GM18502 (cell line): ENCODE results near the gene GNB4.
A peak's percentile ranks its signal among the peaks of the same experiment; 100 is the strongest.

Experiments used
- ATAC-seq: cut with Tn5 transposase; IDR thresholded peaks from one replicate; pipeline ENCODE4 v1.9.1; 2021; ENCODE audit warnings: mild to moderate bottlenecking; ENCODE audit not compliant: unreplicated experiment, poor library complexity

The GNB4 gene

DNA sequence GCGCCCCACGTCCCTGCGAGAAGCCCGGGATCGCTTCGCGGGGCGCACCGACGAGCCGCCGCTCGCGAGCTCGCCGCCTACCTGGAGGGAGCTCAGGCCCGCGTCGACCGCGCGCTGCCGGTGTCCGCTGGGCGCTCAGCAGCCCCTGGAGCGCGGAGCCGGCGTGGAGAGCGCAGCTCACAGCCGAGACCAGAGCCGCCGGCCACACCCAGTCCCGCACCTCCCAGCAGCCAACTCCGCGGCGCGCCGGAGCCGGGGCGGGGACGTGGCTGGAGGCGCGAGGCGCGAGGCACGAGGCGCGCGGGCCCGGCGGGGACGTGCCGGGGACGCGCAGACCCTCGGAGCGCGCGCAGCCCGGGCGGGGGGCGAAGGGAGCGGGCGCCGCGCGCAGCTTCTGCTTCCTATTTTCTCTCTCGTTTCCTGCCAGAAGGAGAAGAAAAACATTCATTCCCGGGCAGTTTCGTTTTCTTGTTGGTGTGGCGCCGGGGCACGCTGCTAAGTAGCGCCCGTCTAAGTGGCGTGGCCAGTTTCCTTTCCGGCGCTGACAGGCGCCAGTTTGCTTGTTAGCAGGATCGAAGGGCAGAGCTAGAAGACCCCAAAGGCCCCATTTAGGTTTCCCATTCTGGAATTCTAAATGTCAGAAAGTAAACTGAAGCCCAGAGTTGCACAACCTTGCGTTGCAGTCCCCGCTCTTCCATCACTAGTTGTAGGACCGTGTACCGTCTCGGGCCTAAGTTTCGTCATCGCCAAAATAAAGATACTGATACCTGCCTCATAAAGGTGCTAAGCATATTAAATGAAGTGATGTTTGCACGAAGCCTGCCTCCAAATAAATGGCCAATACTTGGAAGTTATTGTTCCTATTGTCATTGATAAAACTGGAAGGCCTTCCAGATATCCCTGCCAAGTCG lies at the start of gene GNB4:
Gene GNB4 (minus strand): TSS at position 206 of the 911 bp plus-strand sequence. CDS start 25,270 bp downstream, outside the sequence.
- ATAC-seq, result peak; percentile 84

DNA sequence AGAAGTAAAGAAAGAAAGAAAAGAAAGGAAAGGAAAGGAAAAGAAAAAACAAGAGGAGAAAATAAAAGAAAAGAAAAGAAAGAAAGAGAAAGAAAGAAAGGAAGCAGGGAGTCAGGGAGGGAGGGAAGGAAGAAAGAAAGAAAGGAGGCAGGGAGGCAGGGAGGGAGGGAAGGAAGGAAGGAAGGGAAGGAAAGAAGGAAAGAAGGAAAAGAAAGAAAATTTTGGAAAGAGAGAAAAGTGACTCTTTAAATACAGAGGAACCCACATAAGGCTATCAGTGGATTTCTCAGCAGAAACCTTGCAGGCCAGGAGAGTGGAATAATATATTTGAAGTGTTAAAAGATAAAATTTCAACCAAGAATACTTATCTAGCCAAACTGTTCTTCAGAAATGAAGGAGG lies 44.2 kb upstream of the GNB4 start:
- no peak for ATAC-seq

DNA sequence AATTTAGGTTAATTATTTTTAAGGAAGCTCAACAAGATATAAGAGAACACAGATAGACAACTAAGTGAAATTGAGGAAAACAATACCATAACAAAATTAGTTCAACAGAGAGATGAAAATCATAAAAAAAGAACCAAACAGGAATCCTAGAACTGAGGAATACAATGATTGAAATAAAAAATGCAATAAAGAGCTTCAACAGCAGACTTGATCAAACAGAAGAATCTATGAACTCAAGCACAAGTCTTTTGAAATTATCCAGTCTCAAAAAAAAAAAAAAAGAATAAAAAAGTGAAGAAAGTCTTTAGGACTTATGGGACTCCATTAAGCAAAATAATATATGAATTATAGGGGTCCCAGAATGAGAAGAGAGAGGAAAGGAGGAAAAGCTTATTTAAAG lies 42.0 kb upstream of the GNB4 start:
- ATAC-seq, result no peak

DNA sequence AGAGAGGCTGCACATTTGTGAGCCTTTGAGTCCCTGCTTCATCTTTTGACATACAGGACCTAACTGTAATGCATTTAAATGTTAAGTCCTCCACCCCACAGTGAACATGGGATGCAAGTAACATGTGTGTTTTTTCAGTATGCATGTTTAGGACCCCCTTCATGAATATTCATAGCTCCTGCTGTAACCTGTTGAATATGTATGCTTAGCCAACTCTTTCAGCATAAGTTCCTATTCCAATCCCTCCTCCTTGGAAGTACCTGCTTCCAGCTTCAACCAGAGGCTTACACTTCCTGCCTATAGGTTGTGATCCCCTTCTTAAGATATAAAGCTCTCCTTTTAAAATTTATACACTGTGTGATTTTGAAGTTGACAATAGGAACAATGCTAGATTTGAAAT lies 36.9 kb upstream of the GNB4 start:
- no peak for ATAC-seq

DNA sequence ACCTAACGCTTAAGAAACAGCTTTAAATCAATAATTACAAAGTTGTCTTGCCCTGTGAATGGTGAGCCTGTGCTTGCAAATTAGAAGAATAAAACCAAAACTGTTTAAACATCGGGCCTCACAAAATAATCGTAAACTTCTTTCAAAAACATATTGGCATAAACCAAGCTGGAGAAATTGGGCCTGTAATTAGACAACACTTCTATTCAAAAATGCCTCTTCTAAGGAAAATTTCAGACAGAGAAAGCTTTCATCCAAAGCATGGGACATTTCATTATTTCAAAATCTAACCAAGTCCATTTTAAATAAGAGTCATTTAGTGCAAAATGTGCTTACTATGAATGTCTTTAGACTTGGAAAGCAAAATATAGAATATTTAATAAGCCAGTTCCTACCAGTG lies 35.5 kb upstream of the GNB4 start:
- ATAC-seq, result no peak

DNA sequence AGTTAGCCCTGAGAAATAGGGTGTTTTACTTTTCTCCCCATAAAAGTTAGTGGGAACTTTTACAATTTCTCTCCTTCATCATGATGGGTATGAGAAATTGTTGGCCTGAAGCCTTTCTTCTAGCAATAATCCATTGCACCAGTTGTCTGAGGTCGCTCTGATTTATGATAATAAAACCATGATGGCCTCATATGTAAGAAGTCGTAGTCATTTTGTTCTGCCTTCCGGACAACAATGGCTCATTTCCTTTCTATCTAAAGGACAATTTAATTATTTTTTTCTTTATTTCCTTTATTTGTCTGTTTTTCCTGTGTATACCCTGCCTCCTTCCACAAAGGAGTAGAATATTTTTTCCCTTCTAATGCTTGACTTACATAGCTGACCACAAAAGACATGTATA lies 31.6 kb upstream of the GNB4 start:
- ATAC-seq, result no peak

DNA sequence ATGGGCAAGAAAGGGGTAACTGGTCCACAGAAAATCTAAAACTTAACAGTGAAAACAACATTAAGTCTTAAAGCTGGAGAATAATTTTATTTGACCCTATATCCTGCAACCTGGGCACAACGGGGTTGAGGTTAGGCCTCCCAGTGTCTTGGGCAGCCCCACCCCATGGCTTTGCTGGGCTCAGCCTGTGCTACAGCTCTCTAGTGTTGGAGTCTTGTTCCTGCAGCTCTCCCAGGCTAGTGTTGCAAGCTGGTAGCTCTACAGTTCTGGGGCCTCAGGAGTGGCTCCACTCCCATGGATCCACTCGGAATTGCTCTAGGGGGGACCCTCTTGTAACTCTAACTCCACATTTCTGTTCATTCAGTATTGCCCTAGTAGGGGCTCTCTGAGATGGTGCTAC lies 24.9 kb upstream of the GNB4 start:
- ATAC-seq, result no peak

DNA sequence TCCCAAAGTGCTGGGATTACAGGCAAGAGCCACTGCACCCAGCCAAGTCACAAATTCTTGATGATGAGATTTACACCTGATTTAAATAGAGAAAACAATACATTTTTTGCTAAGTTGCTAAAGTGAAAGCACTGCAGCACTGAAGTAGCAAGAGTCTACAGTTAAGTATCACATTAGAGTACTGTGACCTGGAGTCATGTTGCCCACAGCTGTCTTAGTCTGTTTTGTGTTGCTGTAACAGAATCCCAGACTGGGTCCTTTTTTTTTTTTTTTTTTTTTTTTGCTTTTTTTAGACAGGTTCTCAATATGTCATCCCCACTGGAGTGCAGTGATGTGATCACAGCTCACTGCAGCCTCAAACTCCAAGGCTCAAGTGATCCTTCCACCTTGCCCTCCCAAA lies 23.2 kb upstream of the GNB4 start:
- ATAC-seq, result no peak

DNA sequence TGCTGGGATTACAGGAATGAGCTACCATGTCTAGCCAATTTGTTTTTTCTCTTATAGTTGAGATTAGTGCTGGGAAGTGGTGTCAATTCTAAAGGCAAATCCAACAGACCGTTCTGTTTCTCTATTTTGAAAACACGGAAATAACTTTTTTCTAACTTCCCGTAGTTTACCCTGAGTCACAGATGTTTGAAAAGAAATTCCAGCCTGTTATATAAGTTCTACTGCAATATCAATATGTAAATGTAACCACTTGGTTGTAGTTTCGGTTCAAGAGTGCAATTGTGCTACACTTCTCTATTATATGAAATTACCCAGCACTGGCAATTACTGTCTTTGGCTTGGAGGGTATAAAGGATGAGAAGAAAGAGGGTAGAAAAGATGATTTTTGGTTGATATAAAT lies 22.3 kb upstream of the GNB4 start:
- ATAC-seq, result no peak

DNA sequence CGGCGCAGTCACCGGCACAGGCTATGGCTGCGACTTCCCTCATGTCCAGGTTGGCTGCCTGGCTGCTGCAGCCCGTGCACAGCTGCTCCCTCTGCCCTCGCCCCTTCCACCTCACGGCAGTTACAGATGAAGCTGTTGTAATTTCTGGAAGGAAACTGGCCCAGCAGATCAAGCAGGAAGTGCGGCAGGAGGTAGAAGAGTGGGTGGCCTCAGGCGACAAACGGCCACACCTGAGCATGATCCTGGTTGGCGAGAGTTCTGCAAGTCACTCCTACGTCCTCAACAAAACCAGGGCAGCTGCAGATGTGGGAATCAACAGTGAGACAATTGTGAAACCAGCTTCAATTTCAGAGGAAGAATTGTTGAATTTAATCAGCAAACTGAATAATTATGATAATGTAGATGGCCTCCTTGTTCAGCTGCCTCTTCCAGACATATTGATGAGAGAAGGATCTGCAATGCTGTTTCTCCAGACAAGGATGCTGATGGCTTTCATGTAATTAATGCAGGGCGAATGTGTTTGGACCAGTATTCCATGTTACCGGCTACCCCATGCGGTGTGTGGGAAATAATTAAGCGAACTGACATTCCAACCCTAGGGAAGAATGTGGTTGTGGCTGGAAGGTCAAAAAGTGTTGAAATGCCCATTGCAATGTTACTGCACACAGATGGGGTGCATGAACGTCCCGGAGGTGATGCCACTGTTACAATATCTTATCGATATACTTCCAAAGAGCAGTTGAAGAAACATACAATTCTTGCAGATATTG lies 13.2 kb upstream of the GNB4 start:
- ATAC-seq, result peak; percentile 77

DNA sequence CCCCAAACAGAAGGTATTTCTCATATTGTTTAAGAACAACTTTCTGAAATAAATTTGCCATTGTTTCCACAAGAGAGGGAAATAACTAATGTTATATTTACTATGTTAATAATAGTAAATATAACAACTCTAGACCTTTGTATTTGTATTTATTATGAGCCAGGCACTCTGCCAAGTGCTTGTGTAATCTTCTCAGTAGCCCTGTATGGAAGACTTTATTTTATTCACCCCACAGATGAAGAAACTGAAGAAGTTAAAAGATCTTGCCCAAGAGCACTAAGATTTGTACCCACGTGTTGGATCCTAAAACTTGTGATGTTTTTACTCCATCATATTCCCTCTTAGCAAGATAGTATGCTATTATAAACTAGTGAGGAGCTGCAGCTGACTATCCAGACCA lies 12.0 kb upstream of the GNB4 start:
- ATAC-seq, result no peak

DNA sequence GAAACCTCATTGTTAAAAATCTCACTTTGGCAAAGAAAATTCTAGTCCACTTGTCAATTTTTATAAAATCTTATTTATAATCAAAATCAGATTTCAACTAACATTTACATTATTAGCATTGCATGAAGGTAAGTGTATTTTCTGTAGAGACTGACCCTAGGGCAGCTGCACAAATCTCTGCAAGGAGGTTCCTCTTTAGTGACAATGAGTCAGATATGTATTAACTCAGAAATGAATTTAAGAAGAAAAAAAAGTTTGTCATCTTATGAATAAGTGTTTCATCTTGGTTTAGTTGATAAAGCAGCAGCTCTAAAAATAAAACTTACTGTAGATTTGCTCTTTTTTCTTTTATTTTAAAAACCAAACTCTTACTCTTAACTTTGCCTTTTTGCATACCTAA lies 9.0 kb upstream of the GNB4 start:
- no peak for ATAC-seq

DNA sequence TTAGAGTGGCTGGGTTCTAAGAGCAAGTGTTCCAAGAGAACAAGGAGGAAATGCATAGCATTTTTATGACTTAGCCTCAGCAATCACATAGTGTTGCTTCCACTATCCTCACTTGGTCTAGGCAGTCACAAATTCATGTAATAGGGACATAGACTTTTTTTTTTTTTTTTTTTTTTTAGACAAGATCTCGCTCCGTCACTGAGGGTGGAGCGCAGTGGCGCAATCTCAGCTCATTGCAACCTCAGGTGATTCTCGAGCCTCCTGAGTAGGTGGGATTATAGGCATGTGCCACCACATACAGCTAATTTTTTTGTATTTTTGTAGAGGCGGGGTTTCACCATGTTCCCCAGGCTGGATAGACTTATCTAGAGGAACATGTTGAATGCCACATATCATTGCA lies 4.7 kb upstream of the GNB4 start:
- no peak for ATAC-seq

DNA sequence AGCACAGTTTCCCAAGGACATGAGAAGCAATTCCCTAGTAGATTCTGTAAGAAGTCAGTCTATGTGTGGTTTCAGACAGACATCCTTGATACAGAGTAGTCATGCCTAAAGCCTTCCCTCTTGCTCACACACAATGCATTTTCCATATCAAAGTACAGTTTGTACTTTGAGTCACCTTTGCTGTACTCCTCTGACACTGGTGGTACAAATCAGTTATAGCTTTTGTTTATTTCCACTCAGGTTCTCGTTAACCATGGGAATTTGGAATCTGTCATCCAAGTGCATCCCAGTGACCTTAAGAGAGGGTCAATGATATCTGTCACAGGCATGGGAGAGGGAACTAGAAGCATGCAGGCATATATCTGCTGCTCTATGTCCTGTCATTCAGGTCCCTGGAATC lies 3.6 kb upstream of the GNB4 start:
- ATAC-seq, result no peak

DNA sequence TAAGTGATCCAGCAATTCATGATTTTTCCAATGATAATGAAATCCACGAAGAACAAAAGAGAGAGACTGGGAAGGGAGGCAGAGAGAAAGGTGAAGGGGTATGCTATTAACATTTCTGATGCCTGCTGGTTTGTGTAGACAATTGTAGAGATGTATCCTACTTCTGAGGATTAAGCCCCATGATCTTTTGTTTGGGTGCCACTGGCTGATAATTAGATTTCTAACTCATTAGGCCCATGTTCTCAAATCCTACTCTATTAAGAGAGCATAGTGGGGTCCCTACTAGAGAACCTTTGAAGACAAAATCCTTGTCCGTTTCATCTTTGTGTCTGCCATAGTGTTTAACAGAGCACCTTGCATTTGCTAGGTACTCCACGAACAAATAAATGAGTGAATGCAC lies 2.7 kb upstream of the GNB4 start:
- no peak for ATAC-seq

DNA sequence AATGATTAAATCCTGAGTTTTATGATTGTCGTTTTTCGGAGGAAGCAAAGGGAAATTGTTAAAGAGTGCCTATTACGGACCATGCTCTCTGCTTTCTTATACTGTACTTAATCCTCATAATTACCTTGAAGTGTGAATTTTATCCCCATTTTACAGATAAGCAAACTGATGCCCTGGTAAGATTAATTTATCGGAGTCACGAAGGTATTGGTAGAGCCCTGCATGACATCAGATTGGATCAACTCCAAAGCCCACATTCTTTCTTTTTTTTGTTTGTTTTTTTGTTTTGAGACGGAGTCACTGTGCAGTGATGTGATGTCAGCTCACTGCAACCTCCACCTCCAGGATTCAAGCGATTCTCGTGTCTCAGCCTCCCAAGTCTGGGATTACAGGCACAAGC lies 1.6 kb upstream of the GNB4 start:
- ATAC-seq, result no peak

DNA sequence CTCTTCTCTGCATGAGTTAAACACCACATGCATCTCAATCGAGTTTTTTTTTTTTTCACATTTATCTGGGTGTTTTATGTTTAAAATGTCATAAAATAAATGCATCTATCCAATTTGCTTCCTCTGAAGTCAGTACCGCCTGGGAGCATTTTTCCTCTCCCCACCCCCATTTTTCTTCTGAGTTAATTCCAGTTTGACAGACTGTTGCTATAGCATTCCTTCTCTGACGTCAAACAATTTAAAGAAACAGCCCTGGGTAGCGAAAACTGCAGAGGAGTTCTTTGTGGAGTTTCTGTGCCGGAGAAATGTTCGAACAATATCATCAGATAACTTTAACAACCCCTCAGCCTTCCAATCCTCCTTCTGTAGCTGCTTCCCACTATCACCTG lies 900 bp upstream of the GNB4 start:
- no peak for ATAC-seq

DNA sequence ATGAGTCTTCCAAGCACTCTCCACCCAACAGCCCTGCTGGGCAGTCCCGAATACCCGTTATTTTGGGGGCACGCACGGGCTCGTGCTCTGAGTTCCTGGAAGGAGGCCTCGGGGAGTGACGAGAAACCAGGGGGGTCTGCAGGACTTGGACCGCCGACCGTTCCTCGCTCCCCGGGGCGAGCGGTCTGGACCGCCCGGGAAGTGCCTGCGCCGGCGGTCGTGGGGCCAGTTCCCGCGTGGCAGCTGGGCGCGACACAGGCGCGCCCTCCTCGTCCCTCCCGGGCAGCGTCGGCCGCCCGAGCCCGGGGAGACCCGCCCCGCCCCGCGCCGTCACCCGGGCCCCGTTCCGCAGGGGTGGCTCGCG lies 387 bp downstream of the GNB4 start:
- peak; percentile 59 for ATAC-seq

DNA sequence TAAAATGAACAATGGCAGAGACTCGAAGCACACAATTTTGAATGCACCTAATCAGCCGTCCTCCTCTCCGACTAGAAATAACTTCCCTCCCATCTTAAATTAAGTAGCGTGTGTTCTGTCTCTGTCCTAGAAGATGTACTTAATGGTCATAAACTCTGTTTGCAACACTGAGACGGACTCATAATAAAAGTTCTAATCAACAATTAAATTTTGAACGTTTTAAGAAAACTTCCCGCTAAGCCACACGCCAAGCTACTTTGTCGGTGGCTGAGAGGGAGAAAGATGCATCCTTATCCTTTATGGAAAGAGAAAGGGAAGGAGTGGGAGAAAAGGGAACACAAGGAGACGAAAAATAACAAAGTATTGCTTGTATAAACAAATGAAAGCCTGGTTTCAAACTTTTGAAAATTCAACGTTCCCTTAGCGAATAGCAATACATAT lies 989 bp downstream of the GNB4 start:
- no peak for ATAC-seq

DNA sequence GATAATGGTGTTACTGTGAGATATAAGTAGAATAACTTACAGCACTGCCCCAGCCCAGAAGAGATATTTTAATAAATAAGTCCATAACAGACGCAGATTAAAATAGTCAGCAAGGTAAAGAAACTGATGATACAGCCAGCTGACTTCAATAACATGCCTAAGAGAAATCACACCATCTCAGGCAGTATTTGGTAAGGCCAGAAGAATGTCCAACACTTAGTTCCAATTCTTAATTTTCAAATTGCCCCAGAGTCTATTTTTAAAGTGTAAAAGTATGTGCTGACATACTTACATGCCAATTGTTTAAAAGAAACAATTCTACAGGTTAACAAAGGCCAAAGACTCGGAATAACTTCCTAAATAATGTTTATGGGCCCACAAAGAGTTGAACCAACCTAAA lies 1.6 kb downstream of the GNB4 start:
- no peak for ATAC-seq

DNA sequence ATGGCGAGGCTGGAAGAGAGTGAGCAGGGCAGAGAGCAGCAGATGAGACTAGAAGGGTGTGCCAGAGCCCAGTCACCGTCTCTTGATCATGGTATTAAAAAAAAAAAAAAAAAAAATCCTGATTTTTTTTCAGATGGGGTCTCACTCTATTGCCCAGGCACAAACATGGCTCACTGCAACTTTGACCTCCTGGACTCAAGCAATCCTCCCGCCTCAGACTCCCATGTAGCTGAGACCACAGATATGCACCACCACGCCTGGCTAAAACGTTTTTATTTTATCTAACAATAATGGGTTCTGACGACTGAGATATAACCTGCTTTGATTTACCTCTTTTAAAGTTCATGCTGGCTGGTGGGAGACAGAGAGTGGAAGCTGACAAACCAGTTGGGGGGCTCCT lies 4.0 kb downstream of the GNB4 start:
- ATAC-seq, result no peak

DNA sequence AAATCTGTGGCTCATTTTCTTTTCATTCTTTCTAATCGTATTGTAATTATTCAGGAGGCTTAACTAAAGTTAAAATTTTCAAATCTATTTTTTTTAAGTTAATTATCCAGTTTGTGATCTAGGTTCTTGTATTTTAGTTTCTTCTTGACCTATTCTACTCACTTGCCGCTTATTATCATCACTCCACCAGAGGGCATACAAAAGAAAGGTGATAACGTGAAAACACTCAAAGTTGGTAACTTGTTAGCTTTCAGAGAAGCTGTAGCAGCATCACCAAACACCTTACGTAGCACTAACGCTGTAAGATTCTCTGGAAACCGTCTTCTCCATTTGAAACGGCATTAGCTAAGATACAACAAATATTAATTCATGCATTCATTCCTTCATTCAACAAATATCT lies 4.8 kb downstream of the GNB4 start:
- ATAC-seq, result no peak
